HG03432 (cell line): ENCODE results near the gene CTDP1.

Experiments
- ATAC-seq: cut with Tn5 transposase; IDR thresholded peaks from one replicate; pipeline ENCODE4 v1.9.1; 2021; ENCODE audit warnings: mild to moderate bottlenecking, moderate library complexity; ENCODE audit not compliant: unreplicated experiment

CTDP1 gene, protein sequence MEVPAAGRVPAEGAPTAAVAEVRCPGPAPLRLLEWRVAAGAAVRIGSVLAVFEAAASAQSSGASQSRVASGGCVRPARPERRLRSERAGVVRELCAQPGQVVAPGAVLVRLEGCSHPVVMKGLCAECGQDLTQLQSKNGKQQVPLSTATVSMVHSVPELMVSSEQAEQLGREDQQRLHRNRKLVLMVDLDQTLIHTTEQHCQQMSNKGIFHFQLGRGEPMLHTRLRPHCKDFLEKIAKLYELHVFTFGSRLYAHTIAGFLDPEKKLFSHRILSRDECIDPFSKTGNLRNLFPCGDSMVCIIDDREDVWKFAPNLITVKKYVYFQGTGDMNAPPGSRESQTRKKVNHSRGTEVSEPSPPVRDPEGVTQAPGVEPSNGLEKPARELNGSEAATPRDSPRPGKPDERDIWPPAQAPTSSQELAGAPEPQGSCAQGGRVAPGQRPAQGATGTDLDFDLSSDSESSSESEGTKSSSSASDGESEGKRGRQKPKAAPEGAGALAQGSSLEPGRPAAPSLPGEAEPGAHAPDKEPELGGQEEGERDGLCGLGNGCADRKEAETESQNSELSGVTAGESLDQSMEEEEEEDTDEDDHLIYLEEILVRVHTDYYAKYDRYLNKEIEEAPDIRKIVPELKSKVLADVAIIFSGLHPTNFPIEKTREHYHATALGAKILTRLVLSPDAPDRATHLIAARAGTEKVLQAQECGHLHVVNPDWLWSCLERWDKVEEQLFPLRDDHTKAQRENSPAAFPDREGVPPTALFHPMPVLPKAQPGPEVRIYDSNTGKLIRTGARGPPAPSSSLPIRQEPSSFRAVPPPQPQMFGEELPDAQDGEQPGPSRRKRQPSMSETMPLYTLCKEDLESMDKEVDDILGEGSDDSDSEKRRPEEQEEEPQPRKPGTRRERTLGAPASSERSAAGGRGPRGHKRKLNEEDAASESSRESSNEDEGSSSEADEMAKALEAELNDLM

DNA sequence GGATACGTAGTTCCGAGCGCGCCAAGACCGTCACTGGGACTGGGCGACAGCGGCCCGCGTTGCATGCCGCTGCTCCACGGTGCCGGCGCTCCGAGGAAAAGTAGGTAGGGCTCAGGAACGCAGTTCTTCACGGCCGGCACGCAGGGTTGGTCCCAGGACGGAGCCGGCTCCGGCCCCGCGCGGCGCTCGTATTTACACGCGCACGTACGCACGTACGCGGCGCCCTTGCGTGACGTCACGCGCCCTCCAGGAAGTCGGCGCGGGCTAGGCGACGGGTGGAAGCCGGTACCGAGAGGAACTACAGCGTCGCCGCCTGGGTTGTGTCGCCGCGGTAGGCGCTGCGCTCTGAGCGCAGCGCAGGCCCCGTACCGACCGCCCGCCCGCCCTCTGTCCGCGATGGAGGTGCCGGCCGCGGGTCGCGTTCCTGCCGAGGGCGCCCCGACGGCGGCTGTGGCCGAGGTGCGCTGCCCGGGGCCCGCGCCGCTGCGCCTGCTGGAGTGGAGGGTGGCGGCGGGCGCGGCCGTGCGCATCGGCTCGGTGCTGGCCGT is at the start of gene CTDP1:
CTDP1 (plus strand) TSS at position 252 of the 548 bp plus-strand sequence; CDS start at position 397, 145 bp downstream.
- peak; percentile 70 for ATAC-seq

DNA sequence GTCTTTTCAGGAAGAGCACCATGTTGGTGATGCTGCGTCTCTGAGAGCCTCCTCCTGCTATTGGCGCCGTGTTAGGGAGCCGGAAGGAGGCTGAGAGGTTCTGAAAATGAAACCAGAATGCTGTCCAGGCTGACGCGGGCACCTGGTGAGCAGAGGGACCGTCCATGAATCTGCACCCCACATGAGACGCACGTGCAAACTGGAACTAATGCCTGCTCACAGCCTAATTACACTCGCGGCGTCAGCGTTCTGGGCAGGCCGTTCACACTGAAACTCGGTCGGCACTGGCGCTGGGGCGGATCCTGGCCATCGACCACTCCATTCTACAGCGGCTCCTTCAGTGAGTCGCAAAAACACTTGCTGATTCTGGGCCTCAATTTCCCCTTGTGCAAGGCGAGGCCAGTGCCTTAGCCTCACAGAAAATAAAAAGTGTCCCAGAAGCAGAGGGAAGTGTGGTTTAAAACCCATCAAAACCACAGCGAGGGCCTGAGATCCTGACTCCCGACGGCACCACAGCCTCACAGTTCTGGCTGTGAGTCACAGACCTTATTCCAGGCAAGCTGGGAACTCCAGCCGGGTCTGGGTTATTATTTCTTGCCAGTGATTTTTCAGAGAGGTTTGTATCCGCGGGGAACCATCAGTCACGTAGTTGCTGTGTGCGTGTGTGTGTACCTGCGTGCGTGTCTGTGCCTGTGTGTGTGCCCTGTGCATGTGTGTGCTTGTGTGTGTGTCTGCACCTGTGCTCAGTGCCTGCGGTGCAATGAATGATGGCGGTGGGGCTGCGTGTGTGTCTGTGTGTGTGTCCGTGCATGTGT is 49.1 kb upstream of the CTDP1 start:
- ATAC-seq: no peak

DNA sequence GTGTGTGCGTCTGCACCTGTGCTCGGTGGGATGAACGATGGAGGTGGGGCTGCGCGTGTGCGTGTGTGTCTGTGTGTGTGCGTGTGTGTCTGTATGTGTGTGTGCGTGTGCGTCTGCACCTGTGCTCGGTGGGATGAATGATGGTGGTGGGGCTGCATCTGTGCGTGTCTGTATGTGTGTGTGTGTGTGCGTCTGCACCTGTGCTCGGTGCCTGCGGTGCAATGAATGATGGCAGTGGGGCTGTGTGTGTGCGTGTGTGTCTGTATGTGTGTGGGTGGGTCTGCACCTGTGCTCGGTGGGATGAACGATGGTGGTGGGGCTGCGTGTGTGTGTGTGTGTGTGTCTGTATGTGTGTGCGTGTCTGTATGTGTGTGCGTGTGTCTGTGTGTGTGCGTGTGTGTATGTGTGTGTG is 48.5 kb upstream of the CTDP1 start:
- ATAC-seq: no peak

DNA sequence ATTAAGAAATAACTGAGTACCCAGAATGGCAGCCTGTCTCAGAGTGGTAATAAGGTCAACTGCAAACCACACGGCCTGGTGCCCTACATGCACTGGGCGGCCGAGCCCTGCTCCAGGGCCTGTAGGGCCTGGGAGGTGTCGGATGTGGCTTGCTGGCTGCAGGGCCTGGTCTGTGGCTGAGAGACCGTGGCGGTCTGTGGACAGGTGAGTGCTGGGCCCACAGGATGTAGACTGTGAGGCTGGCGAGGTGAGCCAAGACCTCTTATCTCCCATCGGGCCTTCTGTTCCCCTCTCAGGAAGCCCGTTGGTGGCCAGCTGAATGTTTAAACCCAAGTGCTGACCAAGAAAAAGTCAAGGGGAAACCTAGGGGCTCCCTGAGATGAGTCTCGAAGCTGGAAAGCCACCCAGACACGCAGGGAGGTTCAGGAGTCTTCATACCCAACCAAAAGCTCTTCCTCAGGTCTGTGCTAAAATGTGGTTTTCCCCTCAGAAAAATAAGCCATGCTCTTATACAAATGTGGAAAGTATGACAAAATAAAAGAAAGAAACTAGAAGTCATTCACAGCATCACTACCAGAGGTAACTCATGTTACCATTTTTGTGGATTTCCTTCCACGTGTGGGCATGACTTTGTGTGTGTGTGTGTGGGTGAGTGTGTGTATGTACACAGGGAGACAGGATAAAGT is 47.7 kb upstream of the CTDP1 start:
- ATAC-seq: no peak

DNA sequence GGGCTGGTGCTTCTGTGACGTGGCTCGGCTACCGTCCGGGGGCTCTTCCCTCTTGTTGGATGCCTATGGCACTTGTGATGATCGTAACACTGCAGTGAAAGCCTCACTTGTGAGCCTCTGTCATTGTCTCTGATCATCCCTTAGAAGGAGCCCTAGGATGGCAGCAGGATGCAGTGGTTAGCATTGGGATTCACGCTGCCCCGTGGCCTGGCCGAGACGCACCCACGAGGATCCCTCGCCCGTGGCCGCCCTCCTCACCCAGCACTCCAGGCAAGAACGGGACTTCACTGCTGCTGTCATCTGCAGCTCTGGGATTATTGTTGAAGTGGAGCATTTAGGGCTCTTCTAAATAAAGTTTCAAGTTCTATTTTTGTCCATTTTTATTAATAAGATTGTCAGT is 46.8 kb upstream of the CTDP1 start:
- ATAC-seq: no peak

DNA sequence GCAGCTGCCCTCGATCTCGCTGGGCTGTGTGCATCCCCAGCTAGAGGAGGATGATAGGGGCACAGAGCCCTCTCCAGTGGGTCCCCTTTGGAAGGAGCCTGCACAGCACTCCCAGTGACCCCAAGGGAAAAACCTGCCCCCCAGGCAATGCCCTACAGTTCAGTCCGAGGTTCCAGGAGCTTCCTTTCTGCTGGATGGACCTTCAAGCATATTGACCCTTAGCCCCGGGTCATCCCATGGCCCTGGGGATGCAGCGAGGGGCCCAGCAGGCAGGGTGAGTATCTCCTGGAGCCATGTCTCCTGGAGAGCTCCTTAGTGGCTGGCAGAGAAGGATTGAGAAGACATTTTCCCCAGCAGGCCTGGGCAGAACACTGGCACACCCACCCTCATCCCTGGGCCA is 45.4 kb upstream of the CTDP1 start:
- no peak for ATAC-seq

DNA sequence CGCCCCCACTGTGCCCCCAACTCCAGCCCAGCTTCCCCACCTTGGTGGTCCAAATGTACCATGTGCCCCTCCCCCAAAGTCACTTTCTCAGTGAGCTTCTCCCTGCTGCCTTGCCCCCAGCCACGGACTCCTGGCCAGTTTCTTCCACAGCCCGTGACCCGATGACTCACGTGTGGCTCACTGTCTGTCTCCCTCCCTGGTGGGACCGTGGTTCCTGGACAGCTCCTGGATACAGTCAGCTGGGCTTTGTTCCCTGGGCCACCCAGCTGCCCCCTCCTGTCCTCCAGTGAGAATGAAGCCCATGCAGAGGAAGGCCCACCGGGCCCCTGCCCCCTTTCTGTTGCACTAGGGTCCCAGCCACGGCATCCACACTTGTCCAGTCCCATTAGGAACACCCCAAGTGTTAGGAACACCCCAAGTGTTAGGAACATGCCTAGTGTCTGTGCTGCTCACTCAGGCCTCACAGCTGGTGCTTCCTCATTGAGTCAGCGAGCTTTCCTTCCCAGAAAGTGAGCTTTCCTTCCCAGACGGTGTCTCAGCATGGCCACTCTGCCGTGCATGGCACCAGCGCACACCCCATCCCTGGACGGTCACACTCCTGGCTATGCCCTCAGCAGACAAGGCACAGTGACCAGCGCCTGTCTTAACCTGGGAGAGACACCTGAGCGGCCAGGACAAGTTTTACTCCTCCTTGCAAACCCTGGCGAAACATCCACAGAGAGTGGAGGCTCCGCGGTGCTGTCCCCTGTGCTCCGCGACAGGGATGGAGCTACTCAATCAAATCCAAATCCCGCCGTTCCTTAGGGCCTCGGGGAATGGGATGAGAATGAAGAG is 44.8 kb upstream of the CTDP1 start:
- no peak for ATAC-seq

DNA sequence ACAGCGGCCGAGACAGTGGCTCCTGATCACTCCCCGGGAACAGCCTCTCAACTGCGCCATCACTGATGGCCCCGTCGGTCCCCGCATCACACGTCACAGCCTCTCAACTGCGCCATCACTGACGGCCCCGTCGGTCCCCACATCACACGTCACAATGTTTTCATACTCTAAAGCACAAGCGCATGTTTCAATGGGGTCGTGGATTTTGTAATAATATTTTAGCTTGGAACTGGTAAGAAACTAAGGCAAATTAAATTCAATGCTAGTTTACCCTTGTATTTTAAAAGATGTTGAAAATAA is 44.2 kb upstream of the CTDP1 start:
- ATAC-seq: no peak

DNA sequence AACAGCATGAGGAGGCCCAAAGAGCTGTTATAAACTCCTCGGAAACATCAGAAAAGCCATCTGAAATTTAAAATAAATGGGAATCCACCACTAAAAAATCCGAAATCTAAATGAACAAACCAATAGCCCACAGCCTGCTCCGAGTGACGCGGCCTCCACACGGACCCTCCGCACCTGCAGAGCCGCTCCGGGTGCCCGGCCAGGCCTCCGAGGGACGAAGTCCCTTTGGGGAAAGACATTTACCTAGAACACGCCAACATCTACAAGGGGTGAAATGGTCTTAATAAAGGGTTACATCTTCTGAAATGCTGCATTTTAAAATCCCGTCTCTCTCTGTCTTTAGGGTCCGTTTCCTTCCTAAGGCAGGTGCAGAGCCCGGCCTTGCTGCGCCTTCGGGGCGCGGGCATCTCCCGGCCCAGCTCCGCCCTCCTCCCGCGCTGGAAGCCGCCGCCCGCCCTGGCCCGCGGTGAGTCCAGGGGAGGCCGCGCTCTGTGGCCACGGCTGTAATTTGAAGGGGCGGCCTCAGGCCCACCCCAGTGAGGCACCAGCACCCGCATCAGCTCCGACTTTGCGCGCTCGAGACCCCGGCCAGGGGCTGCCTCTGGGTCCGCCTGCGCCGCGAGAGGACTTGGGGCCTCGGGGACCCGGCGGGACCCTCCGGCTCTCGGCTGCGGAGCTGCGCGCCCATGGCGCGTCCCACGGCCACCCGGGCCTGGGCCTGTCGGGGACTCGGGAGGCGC is 42.3 kb upstream of the CTDP1 start:
- no peak for ATAC-seq

DNA sequence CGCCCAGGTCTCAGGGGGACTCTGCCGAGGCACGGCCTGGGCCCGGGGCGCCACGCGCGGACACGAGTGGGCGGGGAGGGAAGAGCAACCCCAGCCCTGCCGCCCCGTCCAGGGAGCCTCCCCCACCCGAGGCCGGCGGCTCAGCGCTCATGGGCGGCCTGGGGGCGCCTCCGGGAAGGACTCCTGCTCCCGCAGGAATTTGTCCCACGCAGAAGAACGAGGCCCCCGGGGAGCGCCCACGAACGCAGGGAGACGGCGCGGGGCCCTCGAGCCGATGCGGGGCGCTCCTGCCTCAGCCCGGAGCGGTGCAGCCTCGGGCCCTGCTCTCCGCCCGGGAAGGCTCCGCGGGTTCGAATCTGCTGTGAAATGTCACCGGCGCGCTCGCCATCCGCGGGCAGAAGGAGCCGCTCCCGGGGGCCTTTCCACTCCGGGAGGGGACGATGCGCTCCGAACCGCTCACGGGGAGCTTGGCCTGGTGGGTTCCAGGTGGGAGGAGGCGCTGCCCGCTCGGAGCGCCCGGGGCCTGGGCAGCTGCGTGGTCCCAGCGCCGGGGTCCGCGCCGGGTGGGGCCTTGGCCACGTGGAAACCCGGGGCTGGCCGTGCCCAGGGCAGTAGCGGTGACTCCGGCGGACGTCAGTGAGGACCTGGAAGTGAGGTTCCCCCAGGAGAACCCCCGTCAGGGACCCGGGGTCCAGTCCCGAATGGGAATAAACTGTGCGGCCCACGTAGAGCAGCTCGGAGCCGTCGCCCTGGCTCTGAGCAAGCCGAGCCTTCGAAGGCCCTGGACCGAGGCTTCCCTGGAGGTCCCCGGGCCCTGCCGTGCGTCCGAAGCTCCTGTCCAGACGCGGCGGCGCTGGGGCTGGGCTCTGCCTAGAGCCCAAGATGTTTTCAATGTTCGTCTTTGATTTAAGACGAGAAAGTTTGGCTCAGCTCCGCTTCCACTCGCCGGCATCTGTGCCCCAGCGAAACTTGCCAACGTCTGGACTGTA is 41.4 kb upstream of the CTDP1 start:
- no peak for ATAC-seq

DNA sequence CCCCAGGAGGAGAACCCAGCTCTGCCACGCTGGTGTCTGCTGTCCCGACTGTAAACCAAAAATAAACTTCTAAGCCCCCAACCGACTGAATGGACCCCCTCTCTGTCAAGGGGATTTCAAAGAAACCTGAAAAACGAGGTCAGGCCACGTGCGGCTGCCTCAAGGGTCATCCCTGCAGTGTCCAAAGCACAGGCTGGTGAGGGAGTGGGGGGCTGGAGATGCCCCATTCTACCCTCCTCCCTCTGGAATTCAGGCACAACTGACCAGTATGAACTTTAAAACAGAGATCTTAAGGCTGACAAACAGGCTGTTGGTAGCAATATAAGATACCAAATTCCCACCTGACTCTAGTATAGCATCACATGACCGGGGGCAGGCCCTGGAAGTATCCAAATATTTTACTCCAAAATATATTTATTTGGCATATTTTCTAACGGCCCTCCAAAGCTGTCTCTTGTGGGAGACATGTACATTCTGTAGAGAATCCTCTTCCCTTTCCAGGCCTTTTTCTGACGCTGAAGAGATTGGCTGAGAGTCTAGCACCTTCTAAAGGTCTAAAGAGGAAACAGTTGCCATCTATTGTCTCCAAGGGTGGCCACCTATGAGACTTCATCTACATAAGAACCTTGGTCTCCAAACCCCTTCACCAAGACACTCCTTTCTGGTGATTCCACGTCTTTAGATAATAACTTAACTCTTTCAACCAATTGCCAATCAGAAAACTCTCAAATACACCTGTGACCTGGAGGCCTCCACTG is 40.4 kb upstream of the CTDP1 start:
- ATAC-seq: no peak

DNA sequence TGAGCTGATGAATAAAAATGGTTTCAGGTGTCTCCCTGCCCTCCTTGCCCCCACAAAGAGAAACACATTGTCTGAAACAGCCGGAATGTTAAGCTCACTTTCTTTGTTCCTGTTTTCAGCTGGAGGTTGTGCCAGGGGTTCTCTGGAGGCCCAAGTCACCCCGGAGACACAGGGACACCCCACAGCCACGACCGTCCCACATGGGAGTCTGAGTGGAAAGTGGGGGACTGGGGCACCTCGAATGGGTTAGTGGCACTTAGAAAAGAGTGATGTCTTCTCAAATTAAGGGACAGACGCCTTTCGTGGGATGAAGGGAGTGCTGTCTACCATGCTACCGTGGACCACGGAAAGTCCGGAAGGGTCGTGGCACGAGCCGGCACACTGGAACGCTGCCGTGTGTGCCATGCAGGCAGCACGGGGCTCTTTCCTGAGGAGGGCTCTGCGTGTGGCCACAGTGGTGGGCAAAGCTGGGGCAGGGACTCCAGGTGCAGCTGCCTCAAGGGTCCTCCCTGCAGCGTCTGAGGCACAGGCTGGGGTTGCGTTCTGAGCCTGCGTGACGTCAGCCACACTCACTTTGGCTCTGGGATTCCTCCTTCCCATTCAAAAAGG is 39.4 kb upstream of the CTDP1 start:
- ATAC-seq: no peak

DNA sequence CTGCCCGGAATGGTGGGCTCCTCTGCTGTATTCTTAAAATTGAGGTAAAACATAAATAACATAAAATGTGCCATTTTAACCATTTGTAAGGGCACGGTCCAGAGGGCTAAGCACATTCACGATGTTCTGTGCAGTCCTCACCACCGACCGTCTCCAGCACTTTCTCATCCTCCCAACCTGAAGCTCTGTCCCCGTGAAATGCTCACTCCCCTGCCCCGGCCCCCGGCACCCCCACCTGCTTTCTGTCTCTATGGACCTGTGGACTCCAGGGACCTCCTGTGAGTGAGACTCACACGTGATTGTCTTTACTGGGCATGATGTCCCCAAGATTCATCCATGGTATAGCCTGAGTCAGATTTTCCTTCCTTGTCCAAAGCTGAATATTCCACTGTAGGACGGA is 38.7 kb upstream of the CTDP1 start:
- no peak for ATAC-seq

DNA sequence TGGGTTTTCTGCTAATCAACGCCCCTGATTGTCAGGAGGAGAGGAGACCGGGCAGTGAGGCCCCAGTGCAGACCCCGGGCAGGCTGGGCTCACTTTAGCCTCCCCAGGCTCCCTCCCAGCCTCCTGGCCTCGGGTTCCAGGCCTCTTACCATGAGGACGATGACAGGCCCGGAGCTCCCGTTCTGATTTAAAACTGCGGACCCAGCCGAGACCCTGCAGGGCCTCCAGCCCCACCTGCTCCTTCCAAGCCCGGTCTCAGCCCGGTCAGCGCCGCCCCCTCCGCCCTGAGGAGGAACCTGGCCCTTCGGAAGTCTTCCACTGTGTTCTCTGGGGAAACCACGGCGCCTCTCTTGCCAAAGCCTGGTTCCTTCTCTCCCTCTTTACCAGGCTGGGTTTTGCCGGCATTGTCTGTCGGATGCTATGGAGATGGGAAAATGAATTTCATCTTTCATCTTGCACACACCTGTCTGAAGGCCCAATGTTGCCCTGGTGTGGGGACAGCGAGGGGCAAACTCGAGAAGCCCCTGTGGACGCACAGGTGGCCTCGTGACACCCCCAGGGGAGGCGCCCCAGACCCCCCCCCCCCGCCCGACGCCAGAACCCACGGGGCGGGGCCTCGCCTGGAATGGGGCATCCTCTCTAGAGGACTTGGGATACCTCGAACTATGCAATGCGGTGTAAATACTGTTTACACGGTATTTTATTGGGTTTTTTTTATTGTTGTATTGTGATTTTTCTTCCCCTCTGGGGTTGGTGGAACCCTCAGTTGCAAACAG is 37.7 kb upstream of the CTDP1 start:
- no peak for ATAC-seq

DNA sequence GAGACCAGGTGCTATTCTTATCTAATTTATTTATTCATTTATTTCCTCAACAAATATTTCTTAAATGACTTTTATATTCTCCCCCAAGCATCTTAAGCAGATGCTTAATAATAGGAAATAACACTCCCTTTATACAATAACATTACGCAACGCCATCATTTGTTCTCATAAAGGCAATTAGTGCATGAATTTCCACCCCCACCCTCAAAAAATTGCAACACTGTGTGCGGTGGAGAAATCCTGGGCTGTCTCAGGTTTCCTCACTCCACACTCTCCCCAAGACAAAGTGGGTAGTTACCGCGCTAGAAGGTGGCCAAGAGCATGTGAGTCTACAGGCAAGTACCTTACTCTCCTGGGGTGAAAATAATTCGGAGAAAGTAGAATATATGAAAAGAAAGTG is 37.0 kb upstream of the CTDP1 start:
- no peak for ATAC-seq
